GM12875 (cell line): ENCODE measurements around the gene KIAA1549.

Experiments used
- H3K4me3 ChIP-seq: one replicate; pipeline ENCODE4 v1.5.1; 2011; ENCODE audit warnings: low read depth, low read length, control low read depth
- TF ChIP-seq, protein P1 (sequence below): IDR thresholded peaks from 2 replicates; pipeline ENCODE4 v1.5.1; 2011; ENCODE audit warnings: low read depth, mild to moderate bottlenecking, control low read depth, inconsistent platforms, low read length, moderate library complexity, borderline replicate concordance; ENCODE audit not compliant: insufficient read depth

Gene KIAA1549

DNA sequence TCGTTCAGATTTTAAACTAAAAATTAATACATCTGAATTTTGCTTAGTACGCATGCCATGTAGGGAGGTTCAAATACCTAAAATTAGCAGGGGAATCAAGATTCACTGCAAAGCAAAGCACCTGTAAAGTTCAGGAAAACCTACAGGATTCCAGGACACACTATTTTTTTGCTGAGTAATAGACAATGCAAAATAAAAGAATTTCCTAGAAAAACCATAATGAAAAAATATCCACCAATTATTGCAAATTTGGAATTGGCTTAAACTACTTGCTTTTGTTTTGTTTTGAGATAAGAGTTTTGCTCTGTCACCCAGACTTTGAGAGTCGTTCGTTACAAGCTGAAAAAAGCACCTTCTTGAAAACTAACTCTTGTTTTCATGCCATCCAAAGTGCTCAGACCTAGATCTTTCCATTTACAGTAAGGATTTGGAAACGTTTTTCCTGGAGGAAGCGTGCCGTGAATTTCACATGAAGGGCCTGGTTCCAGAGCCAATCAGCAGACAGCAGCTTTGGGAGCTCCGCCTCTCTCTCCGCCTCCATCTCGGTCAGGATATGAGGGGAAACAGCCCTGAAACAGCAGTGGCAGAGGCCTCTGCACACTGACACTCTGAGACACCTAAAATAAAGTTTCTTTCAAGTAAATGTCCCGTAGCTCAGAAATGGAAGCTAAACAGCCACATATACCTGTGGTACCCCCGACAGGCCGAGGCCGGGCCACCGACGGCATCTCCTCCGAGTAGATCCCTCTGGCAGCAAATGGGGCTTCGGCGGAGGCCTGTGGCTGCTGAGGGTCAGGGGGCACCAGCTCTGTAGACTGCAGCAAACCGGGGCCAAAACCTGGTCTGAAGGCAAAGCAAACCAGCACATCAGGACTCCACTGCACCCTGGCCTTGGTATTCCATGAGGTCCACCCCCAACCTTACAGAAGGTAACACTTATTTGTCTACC, 137.3 kb downstream of the KIAA1549 start:
- TF ChIP-seq, protein P1, sequence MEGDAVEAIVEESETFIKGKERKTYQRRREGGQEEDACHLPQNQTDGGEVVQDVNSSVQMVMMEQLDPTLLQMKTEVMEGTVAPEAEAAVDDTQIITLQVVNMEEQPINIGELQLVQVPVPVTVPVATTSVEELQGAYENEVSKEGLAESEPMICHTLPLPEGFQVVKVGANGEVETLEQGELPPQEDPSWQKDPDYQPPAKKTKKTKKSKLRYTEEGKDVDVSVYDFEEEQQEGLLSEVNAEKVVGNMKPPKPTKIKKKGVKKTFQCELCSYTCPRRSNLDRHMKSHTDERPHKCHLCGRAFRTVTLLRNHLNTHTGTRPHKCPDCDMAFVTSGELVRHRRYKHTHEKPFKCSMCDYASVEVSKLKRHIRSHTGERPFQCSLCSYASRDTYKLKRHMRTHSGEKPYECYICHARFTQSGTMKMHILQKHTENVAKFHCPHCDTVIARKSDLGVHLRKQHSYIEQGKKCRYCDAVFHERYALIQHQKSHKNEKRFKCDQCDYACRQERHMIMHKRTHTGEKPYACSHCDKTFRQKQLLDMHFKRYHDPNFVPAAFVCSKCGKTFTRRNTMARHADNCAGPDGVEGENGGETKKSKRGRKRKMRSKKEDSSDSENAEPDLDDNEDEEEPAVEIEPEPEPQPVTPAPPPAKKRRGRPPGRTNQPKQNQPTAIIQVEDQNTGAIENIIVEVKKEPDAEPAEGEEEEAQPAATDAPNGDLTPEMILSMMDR: no peak
- no peak overlapping the region for H3K4me3 ChIP-seq

DNA sequence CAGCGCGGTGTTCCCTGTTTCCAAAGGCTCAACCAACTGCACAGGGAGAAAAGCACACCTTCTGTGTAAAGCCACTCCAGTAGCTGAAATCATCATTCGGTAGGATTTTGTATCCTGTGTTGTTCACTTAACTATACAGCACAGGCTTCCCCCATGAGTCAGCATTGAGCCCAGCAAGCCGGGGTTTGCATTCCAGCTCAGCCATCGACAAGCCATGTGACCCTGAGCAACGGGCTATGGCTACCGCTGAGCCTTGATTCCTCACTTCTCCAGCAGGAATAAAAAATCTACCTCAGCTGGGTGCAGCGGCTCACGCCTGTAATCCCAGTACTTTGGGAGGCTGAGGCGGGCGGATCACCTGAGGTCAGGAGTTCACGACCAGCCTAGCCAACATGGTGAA, 139.1 kb downstream of the KIAA1549 start:
- TF ChIP-seq, protein P1: no peak
- H3K4me3 ChIP-seq: no peak overlapping the region

DNA sequence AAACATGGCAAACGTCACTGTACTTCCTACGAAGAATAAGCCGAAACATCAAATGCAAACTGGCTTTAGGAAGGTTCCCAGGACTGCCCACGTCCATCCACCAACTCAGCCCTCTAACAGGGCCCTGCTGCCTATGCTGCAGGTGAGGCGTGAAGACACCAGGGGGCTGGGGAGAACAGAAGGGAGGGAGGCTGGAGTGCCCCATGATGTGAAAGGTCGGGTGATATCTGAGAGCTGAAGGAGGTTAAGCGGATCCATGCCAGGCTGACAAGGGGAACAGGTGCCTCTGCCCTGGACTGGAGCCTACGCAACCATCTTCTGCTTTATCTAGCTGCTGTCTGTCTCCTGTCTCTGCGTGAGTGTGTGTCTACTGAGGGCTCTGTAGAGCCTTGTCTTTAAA, 143.0 kb downstream of the KIAA1549 start:
- no peak overlapping the region for H3K4me3 ChIP-seq

DNA sequence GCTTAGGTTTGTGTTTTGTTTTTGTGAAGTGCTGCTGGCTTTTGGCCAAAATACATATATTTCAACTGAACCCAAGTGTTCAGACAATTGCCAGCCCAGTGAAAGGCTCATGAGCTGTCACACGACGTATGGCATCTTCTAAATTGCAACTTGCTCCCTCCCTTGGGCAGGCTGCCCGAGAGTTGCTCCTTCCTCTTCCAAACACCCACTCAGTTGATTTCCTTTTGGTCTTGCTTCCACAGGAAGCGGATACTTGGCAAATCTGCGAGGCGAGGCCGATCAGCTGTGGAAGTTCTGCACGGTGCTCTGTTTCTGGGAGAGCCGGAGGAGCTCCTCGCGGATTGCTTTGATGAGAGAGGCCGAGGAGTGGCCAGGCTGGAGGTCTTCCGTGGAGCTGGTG, 143.6 kb downstream of the KIAA1549 start:
- no peak overlapping the region for H3K4me3 ChIP-seq
- TF ChIP-seq, protein P1: no peak

More for the DNA sequence above, 143.0 kb downstream of the KIAA1549 start:
- TF ChIP-seq, protein P1: no peak

DNA sequence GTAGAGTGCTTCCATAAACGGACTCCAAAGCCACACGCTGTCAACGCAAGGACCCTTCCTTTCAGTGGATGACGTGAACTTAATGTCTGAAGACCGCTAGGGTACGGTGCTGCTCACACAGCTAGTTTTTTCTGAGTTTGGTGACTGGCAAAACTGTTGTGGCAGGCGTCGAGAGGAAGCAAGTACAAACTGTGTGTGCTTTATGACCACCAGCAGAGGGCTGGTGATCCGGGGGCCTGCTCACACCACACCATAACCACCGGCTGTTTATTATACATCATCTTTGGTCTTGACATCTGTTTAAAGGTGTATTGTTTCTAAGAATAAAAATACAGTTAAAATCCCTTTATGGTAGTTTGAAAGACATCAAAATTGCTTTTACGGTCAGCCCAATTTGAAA, 146.1 kb downstream of the KIAA1549 start:
- TF ChIP-seq, protein P1: no peak
- no peak overlapping the region for H3K4me3 ChIP-seq

DNA sequence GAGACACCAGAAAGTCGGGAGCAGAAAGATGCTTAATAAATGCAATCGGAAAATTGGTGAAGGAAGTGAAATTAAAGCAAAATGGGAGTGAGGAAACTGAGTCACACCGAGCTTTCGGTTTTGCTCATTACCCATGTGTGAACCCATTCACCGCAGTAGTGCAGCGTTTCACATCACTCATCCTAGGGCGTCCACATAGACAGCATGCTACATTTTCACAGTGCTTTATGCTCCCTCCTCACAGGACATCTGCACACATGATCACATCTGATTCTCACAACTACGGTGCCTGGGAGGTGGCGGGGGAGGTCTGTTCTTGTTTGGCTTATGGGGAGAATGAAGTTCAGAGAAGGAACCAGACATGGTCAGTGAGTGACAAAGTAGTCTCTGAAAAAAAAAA, 146.6 kb downstream of the KIAA1549 start:
- H3K4me3 ChIP-seq: no peak overlapping the region
- TF ChIP-seq, protein P1: no peak

DNA sequence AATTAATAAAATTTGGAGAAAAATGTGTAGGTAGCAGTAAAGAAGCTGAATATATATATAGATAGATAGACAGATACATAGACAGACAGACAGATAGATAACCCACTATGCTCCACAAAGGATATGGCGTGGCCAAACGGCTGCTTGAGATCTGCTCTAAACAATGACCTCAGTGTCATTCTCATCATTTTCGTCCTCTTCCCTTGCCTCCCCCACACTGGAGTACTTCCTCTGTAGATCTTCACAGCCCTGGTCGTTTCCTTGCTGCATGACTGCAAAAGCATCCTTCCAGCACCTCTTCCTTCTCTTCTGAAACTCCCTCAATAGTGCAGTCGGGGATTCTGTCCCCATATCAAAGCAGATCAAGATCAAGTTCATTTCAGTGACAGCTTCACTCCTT, 147.6 kb downstream of the KIAA1549 start:
- H3K4me3 ChIP-seq: no peak overlapping the region
- TF ChIP-seq, protein P1: no peak
